ENCODE measurements around the gene IQCM. TPM values are rescaled to one million over a fixed set of nuclear protein-coding genes. Genes with fewer than 3 reads are reported as not detected.

Gene IQCM
- total RNA-seq, 4 donors from 2014 or later: not detected

GRCh38 chr4:149631629-149632028 lies 184.0 kb downstream of the IQCM start:
- Histone ChIP-seq H3K9me3 (no peaks in the 10 kb centered on the region), H3K4me3 (replicated peaks in 1 of 3) (no peak overlapping the region), H3K27me3 (no peaks in the 10 kb centered on the region), H3K4me1 (no peaks in the 10 kb centered on the region), H3K27ac (no peak overlapping the region), H3K36me3 (no peaks in the 10 kb centered on the region)
- 72 to 82% methylated on average over 1 of the region's 1 CpG for WGBS, 2 donors
- intact Hi-C loops (cut with DNase I): no loop called here
- TF ChIP-seq CTCF (IDR thresholded peaks at IDR 0.05): no peak
- TF ChIP-seq POLR2A (IDR thresholded peaks at IDR 0.05): no peak
- no peak for DNase-seq

DNA sequence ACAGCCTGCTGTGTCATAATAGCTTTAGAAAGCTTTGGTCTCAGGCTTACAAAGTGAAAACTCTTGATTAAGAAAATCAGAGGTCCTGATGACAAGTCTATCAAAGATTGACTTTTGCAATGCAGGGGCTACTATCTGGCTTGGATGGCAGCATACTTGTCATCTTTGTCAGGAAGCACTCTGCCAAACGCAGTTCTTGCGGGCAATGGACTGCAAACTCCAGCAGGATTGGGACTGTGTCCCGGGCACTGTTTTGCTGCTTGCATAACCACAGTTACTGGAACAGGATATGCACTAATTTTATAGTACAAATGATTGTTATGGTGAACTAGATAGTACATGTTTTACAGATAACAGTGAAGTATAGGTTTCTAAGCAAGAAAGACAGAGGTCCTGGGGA lies 185.6 kb downstream of the IQCM start:
- H3K9me3 ChIP-seq: no peaks in the 10 kb centered on the region
- DNase-seq: no peak
- 76 to 84% methylated on average over 3 of the region's 3 CpGs for WGBS, 2 donors
- H3K27me3 ChIP-seq: no peaks in the 10 kb centered on the region
- H3K4me3 ChIP-seq (replicated peaks in 1 of 3): no peak overlapping the region
- intact Hi-C loops (cut with DNase I): no loop called here
- TF ChIP-seq POLR2A (IDR thresholded peaks at IDR 0.05) (no peak), CTCF (IDR thresholded peaks at IDR 0.05) (no peak)
- no peaks in the 10 kb centered on the region for H3K4me1 ChIP-seq
- H3K36me3 ChIP-seq: no peaks in the 10 kb centered on the region
- no peak overlapping the region for H3K27ac ChIP-seq

- 88 to 100% methylated on average over 1 of the region's 1 CpG for WGBS, 2 donors
- no peak overlapping the region for H3K27ac ChIP-seq
- no peak for DNase-seq
- TF ChIP-seq CTCF (IDR thresholded peaks at IDR 0.05) (no peak), POLR2A (IDR thresholded peaks at IDR 0.05) (no peak)
- H3K27me3 ChIP-seq: no peaks in the 10 kb centered on the region
- no peaks in the 10 kb centered on the region for H3K9me3 ChIP-seq
- H3K36me3 ChIP-seq: no peaks in the 10 kb centered on the region
- no peak overlapping the region for H3K4me3 ChIP-seq (replicated peaks in 1 of 3)
- intact Hi-C loops (cut with DNase I): no loop called here
- H3K4me1 ChIP-seq: no peaks in the 10 kb centered on the region
Observed at GRCh38 chr4:149605601-149606378, 209.9 kb downstream of the IQCM start.

DNA sequence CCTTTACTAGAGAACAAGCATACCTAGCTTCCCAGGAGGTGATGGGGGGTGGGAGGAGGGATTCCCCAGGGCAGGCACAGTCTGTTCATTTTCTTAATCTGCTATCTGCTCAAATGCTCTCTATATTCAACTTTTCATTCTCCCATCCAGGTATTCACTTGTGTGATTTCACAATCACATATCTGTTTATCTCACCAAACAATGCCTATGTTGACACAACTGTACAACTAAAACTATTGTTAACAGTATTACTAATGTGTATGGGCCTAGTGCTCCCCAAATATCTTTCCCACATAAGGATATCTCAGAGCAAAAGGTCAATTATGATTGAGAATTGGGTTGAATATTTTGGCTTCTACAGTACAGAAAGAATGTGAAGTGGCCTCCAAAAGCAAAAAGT lies 210.8 kb downstream of the IQCM start:
- Histone ChIP-seq H3K27ac (no peak overlapping the region), H3K4me1 (no peaks in the 10 kb centered on the region), H3K9me3 (no peaks in the 10 kb centered on the region), H3K4me3 (replicated peaks in 1 of 3) (no peak overlapping the region), H3K36me3 (no peaks in the 10 kb centered on the region), H3K27me3 (no peaks in the 10 kb centered on the region)
- intact Hi-C loops (cut with DNase I): no loop called here
- TF ChIP-seq CTCF (IDR thresholded peaks at IDR 0.05) (no peak), POLR2A (IDR thresholded peaks at IDR 0.05) (no peak)
- DNase-seq: no peak

DNA sequence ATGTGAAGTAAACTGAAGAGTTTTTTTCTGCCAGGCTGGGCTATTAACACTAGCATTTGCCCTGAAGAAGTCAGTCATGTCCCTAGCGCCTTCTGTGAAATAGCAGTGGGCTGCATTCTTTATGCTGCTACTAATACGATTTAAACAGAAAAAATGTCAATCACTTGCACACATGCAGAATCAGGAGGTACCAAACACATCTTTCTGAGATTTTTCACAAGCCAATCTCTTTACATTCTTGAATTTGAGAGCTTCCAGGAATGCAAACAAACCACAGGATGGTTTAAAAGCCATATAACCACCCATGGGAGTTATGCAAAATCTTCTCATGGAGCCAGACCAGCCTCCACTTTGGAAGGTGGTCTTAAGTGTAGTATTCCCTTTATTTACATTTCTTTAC lies 220.1 kb downstream of the IQCM start:
- DNase-seq: no peak
- no peaks in the 10 kb centered on the region for H3K9me3 ChIP-seq
- no peaks in the 10 kb centered on the region for H3K27me3 ChIP-seq
- H3K36me3 ChIP-seq: no peaks in the 10 kb centered on the region
- TF ChIP-seq CTCF (IDR thresholded peaks at IDR 0.05): no peak
- no peak for TF ChIP-seq POLR2A (IDR thresholded peaks at IDR 0.05)
- no peak overlapping the region for H3K4me3 ChIP-seq (replicated peaks in 1 of 3)
- H3K27ac ChIP-seq: no peak overlapping the region
- intact Hi-C loops (cut with DNase I): no loop called here
- WGBS, 2 donors: 78 to 87% methylated on average over 2 of the region's 2 CpGs
- H3K4me1 ChIP-seq: no peaks in the 10 kb centered on the region
